ENCODE measurements around the gene CRAT.

DNA sequence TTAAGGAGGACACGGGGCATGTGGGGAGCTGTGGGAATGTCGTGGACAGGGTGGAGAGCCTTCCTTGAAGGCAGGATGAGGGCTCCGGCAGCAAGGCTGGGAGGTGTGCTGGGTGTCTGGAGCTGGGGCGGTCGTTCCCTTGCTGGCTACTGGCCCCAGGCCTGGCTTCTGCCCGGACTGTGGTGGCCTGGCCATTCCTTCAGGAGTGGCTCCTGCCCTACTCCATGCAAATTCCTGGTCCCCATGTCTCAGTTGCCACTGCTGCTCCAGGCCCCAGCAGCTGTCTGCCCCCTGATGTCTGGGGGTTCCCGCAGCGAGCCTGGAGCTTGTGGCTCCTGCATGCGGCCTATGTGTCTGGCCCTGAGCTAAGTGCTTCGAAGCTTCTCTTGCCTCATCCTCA lies 45.6 kb upstream of the CRAT start:
- TF ChIP-seq TAF1 (IDR thresholded peaks at IDR 0.05; ENCODE audit: borderline replicate concordance, low read depth, low read length) (no peak), POLR2A (IDR thresholded peaks at IDR 0.05; ENCODE audit: low read depth, low read length) (no peak), POLR2AphosphoS5 (IDR thresholded peaks at IDR 0.05; ENCODE audit: low read depth, low read length) (no peak)

All from GM12892 (cell line).